K562 (cell line): ENCODE measurements around the gene KRTAP4-6. TPM values are rescaled to one million over a fixed set of nuclear protein-coding genes. Genes with fewer than 3 reads are reported as not detected.
A peak's percentile ranks its signal among the peaks of the same experiment; 100 is the strongest.
"Not testable (repeated sequence)": the region's sequence is repeated elsewhere in the genome, so short reads cannot be mapped to it uniquely, and the experiment has no call there.

ENCODE experiments used
- ATAC-seq: fragments of 200-7000 bp; cut with Tn5 transposase; 3 replicates; pipeline ENCODE4 v1.9.1; 2020; ENCODE audit warnings: moderate library complexity
- BruUV-seq: library from RNA; stranded (reverse); fragments of 400-500 nt; replicated peaks from 2 replicates; lab custom pipeline; 2021; lab: Mats Ljungman, UMichigan
- CTCF ChIA-PET: fragments of 300-600 bp; formaldehyde crosslinking; extraction: SDS; loops from one replicate; lab custom pipeline; 2021; ENCODE audit warnings: low intra/inter-chr PET ratio; lab: Yijun Ruan, JAX
- POLR2A ChIA-PET: fragments of 300-600, 350-650 bp; sonication (Branson Sonifier 250); formaldehyde crosslinking; extraction: SDS; loops from one replicate; lab custom pipeline; 2021; ENCODE audit warnings: antibody characterized with exemption, inconsistent platforms; lab: Yijun Ruan, JAX
- DNase-seq, 4 experiments: peaks; one replicate each; pipeline versions ENCODE4 v3.0.0 to v3.0.0-alpha.2; 2011 to 2018; ENCODE audit warnings: low spot score in 3 of 4, mixed read lengths in 3 of 4; ENCODE audit errors: extremely low read depth in 1 of 4
- FAIRE-seq: peaks from 2 replicates; lab custom pipeline; 2011; peaks lifted over from hg19 to GRCh38; lab: Jason Lieb, UNC
- H2AFZ ChIP-seq: 2 replicates; pipeline ENCODE4 v1.6.0; 2011; ENCODE audit warnings: low read depth, low read length, control low read depth, inconsistent platforms
- H3K27ac ChIP-seq: fragments of 200-600 bp; 3 replicates; pipeline ENCODE4 v1.8.0; 2011; ENCODE audit warnings: low read depth, mild to moderate bottlenecking, control low read depth, inconsistent platforms, low read length, moderate library complexity, mixed read lengths; ENCODE audit errors: extremely low read depth
- H3K27me3 ChIP-seq, 2 experiments: fragments of 300-600 bp in 1 of 2; 2 replicates in 1 of 2; 3 replicates in 1 of 2; pipeline versions ENCODE4 v1.6.0 to v1.8.0; 2011; ENCODE audit warnings: inconsistent platforms in 2 of 2, low read length in 2 of 2, mild to moderate bottlenecking in 1 of 2, mixed read lengths in 1 of 2, moderate library complexity in 1 of 2; ENCODE audit not compliant: control insufficient read depth in 2 of 2, insufficient read depth in 2 of 2
- H3K36me3 ChIP-seq: fragments of 300-600 bp; 3 replicates; pipeline ENCODE4 v1.8.0; 2011; ENCODE audit warnings: mild to moderate bottlenecking, low read length, inconsistent platforms; ENCODE audit not compliant: control insufficient read depth, insufficient read depth
- H3K4me1 ChIP-seq, 2 experiments: fragments of 200-600 bp in 1 of 2; replicated peaks in 1 of 2; 2 replicates in 1 of 2; 3 replicates in 1 of 2; pipeline versions ENCODE4 v1.5.1 to v1.8.0; 2011; ENCODE audit warnings: inconsistent platforms in 2 of 2, low read length in 2 of 2, mild to moderate bottlenecking in 1 of 2, mixed read lengths in 1 of 2, moderate library complexity in 1 of 2; ENCODE audit not compliant: control insufficient read depth in 2 of 2, insufficient read depth in 2 of 2
- H3K4me2 ChIP-seq: 2 replicates; pipeline ENCODE4 v1.6.1; 2011; ENCODE audit warnings: low read length, control low read depth, inconsistent platforms, mixed read lengths; ENCODE audit not compliant: insufficient read depth
- H3K4me3 ChIP-seq: fragments of 200-600 bp; sonication (generic), shearing (Covaris generic); 2 replicates; pipeline ENCODE4 v1.5.1; 2016; ENCODE audit warnings: control low read depth, inconsistent platforms
- H3K79me2 ChIP-seq: fragments of 200-600 bp; 3 replicates; pipeline ENCODE4 v1.8.0; 2011; ENCODE audit warnings: low read length, inconsistent platforms; ENCODE audit not compliant: control insufficient read depth, insufficient read depth
- H3K9ac ChIP-seq, 2 experiments: 2 replicates each; pipeline versions ENCODE4 v1.6.0 to v1.6.1; 2011; ENCODE audit warnings: low read depth in 2 of 2, low read length in 2 of 2, control low read depth in 1 of 2, inconsistent platforms in 1 of 2, mild to moderate bottlenecking in 1 of 2, mixed read lengths in 1 of 2; ENCODE audit not compliant: insufficient read depth in 1 of 2
- H3K9me1 ChIP-seq: one replicate; pipeline ENCODE4 v1.6.0; 2011; ENCODE audit warnings: inconsistent platforms, mild to moderate bottlenecking, low read length, moderate library complexity; ENCODE audit not compliant: control insufficient read depth, insufficient read depth
- H3K9me3 ChIP-seq: replicated peaks from 2 replicates; pipeline ENCODE4 v1.5.1; 2011; ENCODE audit warnings: low read depth, low read length, inconsistent platforms; ENCODE audit not compliant: control insufficient read depth, insufficient read depth
- H4K20me1 ChIP-seq: replicated peaks from 2 replicates; pipeline ENCODE4 v1.6.1; 2011; ENCODE audit warnings: low read length, inconsistent platforms, mixed read lengths; ENCODE audit not compliant: control insufficient read depth, insufficient read depth
- GTF3C2 ChIP-seq: IDR thresholded peaks from 3 replicates; pipeline ENCODE4 v1.6.1; 2011; ENCODE audit warnings: borderline replicate concordance, mild to moderate bottlenecking, moderate library complexity; ENCODE audit not compliant: insufficient read length; ENCODE audit errors: extremely low read depth
- WGBS: fragments of 100-300 bp; shearing (Covaris generic); methylation state at CpG from one replicate; pipeline ENCODE4 v1.1.6; 2016; ENCODE audit warnings: low coverage, mixed read lengths; ENCODE audit not compliant: insufficient coverage; ENCODE audit errors: missing lambda C conversion rate; 5-methylcytosine and 5-hydroxymethylcytosine counted together
- in situ Hi-C: fragments of 300-500 bp; cut with MboI; formaldehyde crosslinking; loops from 4 replicates; pipeline ENCODE4 v1.15.0; 2018; ENCODE audit warnings: inconsistent platforms, mixed read lengths
- intact Hi-C: fragments of 100-400 bp; cut with micrococcal nuclease; formaldehyde crosslinking; loops from 2 replicates; pipeline ENCODE4 v1.14.2; 2022
- polyA plus RNA-seq, 8 experiments: library from polyadenylated mRNA; depleted of rRNA in 4 of 8; stranded (reverse) in 5 of 8; unstranded in 3 of 8; fragments of >200 nt; fragmentation: Nextera tagmentation in 2 of 8; fragmentation: Illumina TruSeq in 1 of 8; extraction: Ambion mirVana in 2 of 8; extraction: Trizol in 1 of 8; gene quantifications; 2 replicates each; pipeline versions ENCODE4 v1.2.1 to v1.2.3, GENCODE V29; 2011 to 2014; ENCODE audit warnings: inconsistent platforms in 1 of 8, missing spikeins in 1 of 8
- total RNA-seq, 7 experiments: library from RNA; depleted of rRNA in 6 of 7; stranded (reverse); fragments of >200 nt in 6 of 7; fragmentation: Illumina TruSeq in 2 of 7; extraction: Trizol in 2 of 7; gene quantifications; 2 replicates each; pipeline versions ENCODE4 v1.2.1 to v1.2.3, GENCODE V29; 2011 to 2021; ENCODE audit warnings: low replicate concordance in 1 of 7

The KRTAP4-6 gene
- total and polyA plus RNA-seq, 9 of the 15 experiments (the other 6 are each of a cell fraction or from before 2014, with no cell fraction given), result not detected

DNA sequence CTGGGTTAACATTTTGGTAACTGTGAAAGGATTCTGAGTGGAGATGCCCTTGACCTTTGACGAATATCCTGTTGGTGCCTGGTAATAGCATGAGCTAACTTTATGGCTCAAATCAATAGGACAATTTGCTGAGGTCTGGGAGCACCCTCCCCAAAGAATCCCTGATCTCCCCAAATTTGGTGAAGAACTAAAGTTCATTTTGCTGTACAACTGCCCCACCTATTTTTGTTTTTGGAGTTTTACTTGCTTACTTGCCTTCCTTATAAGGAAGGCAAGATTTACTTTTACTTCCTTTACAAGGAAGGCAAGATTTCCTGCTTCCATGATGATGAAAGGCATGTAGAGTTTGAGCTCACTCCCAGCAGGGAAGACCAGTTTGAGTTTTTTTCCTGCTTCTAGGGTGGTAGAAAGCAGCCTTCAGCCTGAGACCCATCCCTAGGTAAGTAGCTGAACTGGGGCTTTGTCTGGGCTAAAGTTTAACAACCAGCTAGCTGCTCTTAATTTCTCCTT, 32.3 kb downstream of the KRTAP4-6 start:
- BruUV-seq, result no TSS peak
- ChIA-PET CTCF (no interaction called here), POLR2A (no interaction called here)
- Histone ChIP-seq H3K36me3 (no peaks in the 10 kb centered on the region), H3K9ac (no peak overlapping the region), H3K9me3 (no peaks in the 10 kb centered on the region), H3K79me2 (no peaks in the 10 kb centered on the region), H3K27ac (no peak overlapping the region), H3K4me1 (no peaks in the 10 kb centered on the region), H3K9me1 (no peaks in the 10 kb centered on the region), H3K4me2 (no peak overlapping the region), H3K4me3 (no peak overlapping the region), H4K20me1 (no peaks in the 10 kb centered on the region), H3K27me3 (no peaks in the 10 kb centered on the region), H2AFZ (no peak overlapping the region)
- FAIRE-seq (no peak), ATAC-seq (no peak), DNase-seq (no peak)
- intact Hi-C loops (no loop called here), in situ Hi-C loops (no loop called here)
- TF ChIP-seq GTF3C2, result no peak
- 0% methylated on average over 1 of the region's 1 CpG for WGBS

- FAIRE-seq, ATAC-seq, intact Hi-C loops, CTCF ChIA-PET, in situ Hi-C loops, H3K27ac ChIP-seq, H3K4me2 ChIP-seq, H3K36me3 ChIP-seq, H3K79me2 ChIP-seq, DNase-seq, H3K9me1 ChIP-seq, H2AFZ ChIP-seq, H3K9ac ChIP-seq, H4K20me1 ChIP-seq, H3K4me1 ChIP-seq, H3K9me3 ChIP-seq, H3K27me3 ChIP-seq, BruUV-seq, H3K4me3 ChIP-seq: not testable (repeated sequence)
- WGBS, result 0% methylated on average over 7 of the region's 10 CpGs
- POLR2A ChIA-PET, result interaction anchor here (0.6 kb wide), 1 partner anchor 38 kb away, joined by 3 read pairs; no protein-coding TSS in a partner anchor
These were observed 35.0 kb downstream of the KRTAP4-6 start, which contains the start of gene KRTAP4-9 for GRCh38 chr17:41105347-41105746. Gene KRTAP4-9 (plus strand): TSS chr17:41105389. CDS start chr17:41105389, 0 bp downstream.

GRCh38 chr17:41104386-41105038, 35.8 kb downstream of the KRTAP4-6 start:
- DNase-seq, H3K4me2 ChIP-seq, ATAC-seq, H3K36me3 ChIP-seq, H3K9ac ChIP-seq, BruUV-seq, H3K9me1 ChIP-seq, in situ Hi-C loops, H3K27me3 ChIP-seq, H3K79me2 ChIP-seq, H3K9me3 ChIP-seq, H3K4me3 ChIP-seq, H3K4me1 ChIP-seq, H3K27ac ChIP-seq, CTCF ChIA-PET, intact Hi-C loops, H2AFZ ChIP-seq, H4K20me1 ChIP-seq: not testable (repeated sequence)
- FAIRE-seq, result peak; percentile 32
- 0% methylated on average over 2 of the region's 2 CpGs for WGBS
- POLR2A ChIA-PET, result interaction anchor here (0.6 kb wide), 1 partner anchor 37 kb away, joined by 3 read pairs; no protein-coding TSS in a partner anchor
